Activated naive CD4-positive, alpha-beta T cell treated with anti-CD3 and anti-CD28 coated beads for 36 hours (primary cell): Measurements from ENCODE around the gene SH3D19. TPM values are rescaled to one million over a fixed set of nuclear protein-coding genes. Genes with fewer than 3 reads are reported as not detected.
"Not testable (repeated sequence)": the region's sequence is repeated elsewhere in the genome, so short reads cannot be mapped to it uniquely, and the experiment has no call there.

Source experiments
- CTCF ChIA-PET: fragments of 350-600 bp; sonication (Branson Sonifier 250); formaldehyde crosslinking; loops from one replicate; lab custom pipeline; 2021; ENCODE audit warnings: antibody characterized with exemption; lab: Charles Lee
- DNase-seq: peaks from one replicate; pipeline ENCODE4 v3.0.0-alpha.2; 2020
- H3K27ac Mint-ChIP-seq: one replicate; pipeline ENCODE4 v1.8.0; 2021; ENCODE audit warnings: mild to moderate bottlenecking, mixed read lengths
- H3K27me3 Mint-ChIP-seq: one replicate; pipeline ENCODE4 v1.8.0; 2021; ENCODE audit warnings: low read depth, mixed read lengths
- H3K36me3 Mint-ChIP-seq: one replicate; pipeline ENCODE4 v1.8.0; 2021; ENCODE audit warnings: low read depth, mixed read lengths
- H3K4me1 Mint-ChIP-seq: one replicate; pipeline ENCODE4 v1.8.0; 2021; ENCODE audit warnings: low read depth, mixed read lengths
- H3K4me3 Mint-ChIP-seq: one replicate; pipeline ENCODE4 v1.8.0; 2021; ENCODE audit warnings: mild to moderate bottlenecking, moderate library complexity, mixed read lengths
- H3K9me3 Mint-ChIP-seq: one replicate; pipeline ENCODE4 v1.8.0; 2021; ENCODE audit warnings: mixed read lengths
- intact Hi-C: fragments of 100-400 bp; cut with micrococcal nuclease; formaldehyde crosslinking; loops from one replicate; pipeline ENCODE4 v1.15.1; 2023
- total RNA-seq, 2 experiments: library from RNA; stranded (reverse); gene quantifications; one replicate each; pipeline ENCODE4 v1.2.3, GENCODE V29; 2021

SH3D19 gene
- total RNA-seq, 2 experiments from 2014 or later, result not detected

GRCh38 chr4:151340751-151341385, 15.5 kb upstream of the SH3D19 start:
- CTCF ChIA-PET, result no interaction called here

GRCh38 chr4:151339467-151339866, 14.1 kb upstream of the SH3D19 start:
- Mint-ChIP-seq H3K4me3 (no peak overlapping the region), H3K4me1 (no peaks in the 10 kb centered on the region), H3K27me3 (no peaks in the 10 kb centered on the region), H3K27ac (no peak overlapping the region), H3K9me3 (no peaks in the 10 kb centered on the region), H3K36me3 (no peaks in the 10 kb centered on the region)
- intact Hi-C loops, result no loop called here
- no peak for DNase-seq
- CTCF ChIA-PET, result interaction anchor here (0.6 kb wide), 1 partner anchor 29 kb away, joined by 3 read pairs; no protein-coding TSS in a partner anchor

More at GRCh38 chr4:151340751-151341385, 15.5 kb upstream of the SH3D19 start:
- intact Hi-C loops, result no loop called here
- DNase-seq, result no peak
- no peak overlapping the region for H3K27ac Mint-ChIP-seq
- no peaks in the 10 kb centered on the region for H3K27me3 Mint-ChIP-seq
- no peaks in the 10 kb centered on the region for H3K9me3 Mint-ChIP-seq
- no peaks in the 10 kb centered on the region for H3K36me3 Mint-ChIP-seq
- no peak overlapping the region for H3K4me3 Mint-ChIP-seq
- no peaks in the 10 kb centered on the region for H3K4me1 Mint-ChIP-seq

GRCh38 chr4:151331276-151332042, 6.1 kb upstream of the SH3D19 start:
- Mint-ChIP-seq H3K9me3 (peaks cover 4% of the 10 kb centered on the region), H3K27ac (no peak overlapping the region), H3K27me3 (peaks cover 15% of the 10 kb centered on the region), H3K4me1 (no peaks in the 10 kb centered on the region), H3K36me3 (no peaks in the 10 kb centered on the region), H3K4me3 (no peak overlapping the region)
- DNase-seq, result no peak
- CTCF ChIA-PET, result no interaction called here
- intact Hi-C loops, result no loop called here

GRCh38 chr4:151329217-151330007, 4.0 kb upstream of the SH3D19 start:
- intact Hi-C loops, result no loop called here
- DNase-seq, result no peak
- Mint-ChIP-seq H3K27ac (no peak overlapping the region), H3K27me3 (peaks cover 29% of the 10 kb centered on the region), H3K4me1 (peaks cover 6% of the 10 kb centered on the region), H3K36me3 (no peaks in the 10 kb centered on the region), H3K4me3 (no peak overlapping the region), H3K9me3 (peaks cover 4% of the 10 kb centered on the region)
- CTCF ChIA-PET, result no interaction called here

GRCh38 chr4:151325949-151326246, 493 bp upstream of the SH3D19 start:
- no peaks in the 10 kb centered on the region for H3K36me3 Mint-ChIP-seq
- H3K27ac Mint-ChIP-seq, result no peak overlapping the region
- peaks cover 3% of the 10 kb centered on the region for H3K9me3 Mint-ChIP-seq
- H3K4me1 Mint-ChIP-seq, result peaks cover 8% of the 10 kb centered on the region
- peak overlapping the region; percentile 75 for H3K4me3 Mint-ChIP-seq
- intact Hi-C loops, result no loop called here
- CTCF ChIA-PET, result no interaction called here
- DNase-seq, result no peak
- peaks cover 48% of the 10 kb centered on the region for H3K27me3 Mint-ChIP-seq

- H3K9me3 Mint-ChIP-seq, result no peaks in the 10 kb centered on the region
- H3K36me3 Mint-ChIP-seq, result no peaks in the 10 kb centered on the region
- peak; percentile 8 for DNase-seq
- CTCF ChIA-PET, result no interaction called here
- peaks cover 49% of the 10 kb centered on the region for H3K27me3 Mint-ChIP-seq
- H3K4me3 Mint-ChIP-seq, result peak overlapping the region; percentile 52
- H3K4me1 Mint-ChIP-seq, result peaks cover 8% of the 10 kb centered on the region
- H3K27ac Mint-ChIP-seq, result no peak overlapping the region
- intact Hi-C loops, result no loop called here
Observed at GRCh38 chr4:151324752-151325110, 674 bp downstream of the SH3D19 start.

- Mint-ChIP-seq H3K9me3 (no peaks in the 10 kb centered on the region), H3K4me1 (peaks cover 8% of the 10 kb centered on the region), H3K36me3 (no peaks in the 10 kb centered on the region), H3K27ac (no peak overlapping the region), H3K4me3 (peak overlapping the region; percentile 31), H3K27me3 (peaks cover 53% of the 10 kb centered on the region)
- intact Hi-C loops, result no loop called here
- CTCF ChIA-PET, result no interaction called here
- no peak for DNase-seq
Observed at GRCh38 chr4:151324124-151324751, 1.2 kb downstream of the SH3D19 start.

- Mint-ChIP-seq H3K27me3 (peaks cover 55% of the 10 kb centered on the region), H3K9me3 (no peaks in the 10 kb centered on the region), H3K36me3 (no peaks in the 10 kb centered on the region), H3K4me1 (peaks cover 8% of the 10 kb centered on the region), H3K4me3 (no peak overlapping the region), H3K27ac (no peak overlapping the region)
- intact Hi-C loops, result no loop called here
- CTCF ChIA-PET, result no interaction called here
- no peak for DNase-seq
Observed at GRCh38 chr4:151323667-151324066, 1.7 kb downstream of the SH3D19 start.

- no peaks in the 10 kb centered on the region for H3K9me3 Mint-ChIP-seq
- CTCF ChIA-PET, result interaction anchor here (0.6 kb wide), 1 partner anchor 73 kb away, joined by 3 read pairs; no protein-coding TSS in a partner anchor
- no peak for DNase-seq
- intact Hi-C loops, result no loop called here
- H3K4me3 Mint-ChIP-seq, result no peak overlapping the region
- peaks cover 52% of the 10 kb centered on the region for H3K27me3 Mint-ChIP-seq
- peaks cover 8% of the 10 kb centered on the region for H3K4me1 Mint-ChIP-seq
- no peaks in the 10 kb centered on the region for H3K36me3 Mint-ChIP-seq
- H3K27ac Mint-ChIP-seq, result no peak overlapping the region
Observed at GRCh38 chr4:151322570-151322969, 2.8 kb downstream of the SH3D19 start.

GRCh38 chr4:151322161-151322560, 3.2 kb downstream of the SH3D19 start:
- CTCF ChIA-PET, result interaction anchor here (0.6 kb wide), 1 partner anchor 74 kb away, joined by 3 read pairs; no protein-coding TSS in a partner anchor

GRCh38 chr4:151321586-151321985, 3.8 kb downstream of the SH3D19 start:
- Mint-ChIP-seq H3K27me3 (peaks cover 49% of the 10 kb centered on the region), H3K36me3 (no peaks in the 10 kb centered on the region), H3K27ac (no peak overlapping the region), H3K9me3 (no peaks in the 10 kb centered on the region), H3K4me1 (peaks cover 8% of the 10 kb centered on the region), H3K4me3 (no peak overlapping the region)
- intact Hi-C loops, result no loop called here
- CTCF ChIA-PET, result no interaction called here
- DNase-seq, result no peak

More at GRCh38 chr4:151322161-151322560, 3.2 kb downstream of the SH3D19 start:
- DNase-seq, H3K4me3 Mint-ChIP-seq, H3K4me1 Mint-ChIP-seq, intact Hi-C loops, H3K27ac Mint-ChIP-seq, H3K9me3 Mint-ChIP-seq, H3K36me3 Mint-ChIP-seq: not testable (repeated sequence)
- H3K27me3 Mint-ChIP-seq, result peaks cover 55% of the 10 kb centered on the region

- DNase-seq, result no peak
- H3K27ac Mint-ChIP-seq, result no peak overlapping the region
- H3K9me3 Mint-ChIP-seq, result no peaks in the 10 kb centered on the region
- intact Hi-C loops, result no loop called here
- peaks cover 37% of the 10 kb centered on the region for H3K27me3 Mint-ChIP-seq
- peaks cover 3% of the 10 kb centered on the region for H3K4me1 Mint-ChIP-seq
- H3K36me3 Mint-ChIP-seq, result no peaks in the 10 kb centered on the region
- CTCF ChIA-PET, result no interaction called here
- H3K4me3 Mint-ChIP-seq, result no peak overlapping the region
Observed at GRCh38 chr4:151319490-151319889, 5.9 kb downstream of the SH3D19 start.
